Panc1 (cell line): ENCODE results near the gene ADAMTSL2.

ENCODE experiments used
- CTCF ChIP-seq: fragments of 450-650 bp; IDR thresholded peaks from 2 replicates; pipeline ENCODE4 v1.5.1; 2017; ENCODE audit warnings: mild to moderate bottlenecking
- POLR2AphosphoS5 ChIP-seq: IDR thresholded peaks from 2 replicates; pipeline ENCODE4 v1.6.1; 2012; ENCODE audit warnings: mild to moderate bottlenecking, low read depth, low read length, moderate library complexity
- REST ChIP-seq, 2 experiments: IDR thresholded peaks; 2 replicates each; pipeline ENCODE4 v1.6.1; 2011 to 2012; ENCODE audit warnings: low read depth in 2 of 2, control low read depth in 1 of 2, low read length in 1 of 2, mild to moderate bottlenecking in 1 of 2, moderate library complexity in 1 of 2; ENCODE audit not compliant: insufficient read depth in 1 of 2
- SIN3A ChIP-seq: IDR thresholded peaks from 2 replicates; pipeline ENCODE4 v1.6.1; 2012; ENCODE audit warnings: low read depth, mild to moderate bottlenecking, low read length, moderate library complexity, borderline replicate concordance; ENCODE audit not compliant: insufficient read depth
- TCF7L2 ChIP-seq: IDR thresholded peaks from 2 replicates; pipeline ENCODE4 v1.6.1; 2011; ENCODE audit warnings: mild to moderate bottlenecking, low read depth, low read length, inconsistent platforms

GRCh38 chr9:133538851-133539833 lies 4.6 kb downstream of the ADAMTSL2 start:
- no peak for TF ChIP-seq SIN3A
- TF ChIP-seq CTCF, result no peak
- no peak for TF ChIP-seq POLR2AphosphoS5
- TF ChIP-seq REST (IDR thresholded peaks at IDR 0.05; ENCODE audit: insufficient read depth in 1 of 2, low read depth in 2 of 2, low read length in 1 of 2), result no peak
- no peak for TF ChIP-seq TCF7L2
